ENCODE measurements around the gene SMAP2. TPM values are rescaled to one million over a fixed set of nuclear protein-coding genes. Genes with fewer than 3 reads are reported as not detected.

Gene SMAP2
- total and polyA plus RNA-seq, 2 donors (not counting 3 experiments of a cell fraction or from before 2014, with no cell fraction given) = 8.0 to 11.1 TPM

DNA sequence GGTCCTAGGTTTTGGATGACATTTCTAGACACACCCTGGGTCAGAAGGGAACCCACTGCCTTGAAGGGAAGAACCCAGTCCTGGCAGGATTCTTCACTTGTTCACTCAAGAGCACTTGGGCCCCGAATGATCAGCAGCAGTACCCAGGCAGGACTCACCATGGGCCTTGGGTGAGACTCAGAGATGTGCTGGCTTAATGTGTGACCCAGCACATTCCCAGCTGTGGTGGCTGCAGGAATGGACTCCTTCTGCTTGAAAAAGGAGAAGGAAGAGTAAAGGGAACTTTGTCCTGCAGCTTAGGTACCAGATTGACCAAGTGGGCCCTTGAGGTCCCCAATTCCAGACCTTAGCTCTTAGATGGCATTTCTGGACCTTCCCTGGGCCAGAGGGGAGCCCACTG lies 12.3 kb upstream of the SMAP2 start:
- DNase-seq (ENCODE audit: low read depth, low spot score) = no peak
- intact Hi-C loops (cut with micrococcal nuclease) (no loop called here), dilution Hi-C loops (cut with MboI; ENCODE audit: extremely low pct_ligation_motif_present, low sequenced_read_pairs) (no loop called here)
- Histone ChIP-seq H3K9ac (replicated peaks; ENCODE audit: extremely low read depth, insufficient read depth, low read length) (no peak overlapping the region), H3K79me2 (ENCODE audit: control insufficient read depth, insufficient read depth, low read length) (no peaks in the 10 kb centered on the region), H3K36me3 (ENCODE audit: control insufficient read depth in 2 of 2, extremely low read depth in 1 of 2, insufficient read depth in 2 of 2, low read length in 2 of 2) (no peaks in the 10 kb centered on the region), H4K20me1 (replicated peaks; ENCODE audit: control insufficient read depth, extremely low read depth, insufficient read depth, low read length) (no peaks in the 10 kb centered on the region), H3K27me3 (ENCODE audit: control insufficient read depth in 2 of 2, insufficient read depth in 2 of 2, low read length in 2 of 2) (peaks cover 0 to 3% of the 10 kb centered on the region in 2 experiments), H3K27ac (ENCODE audit: insufficient read depth, low read depth, low read length) (no peak overlapping the region), H3K4me3 (replicated peaks in 1 of 3; ENCODE audit: insufficient read depth in 1 of 3, low read depth in 1 of 3, low read length in 3 of 3) (no peak overlapping the region), H3K4me2 (ENCODE audit: insufficient read depth, low read length) (no peak overlapping the region), H3K9me3 (replicated peaks; ENCODE audit: control insufficient read depth, insufficient read depth, low read length) (no peaks in the 10 kb centered on the region), H3K9me1 (replicated peaks; ENCODE audit: control insufficient read depth, extremely low read depth, insufficient read depth, low read length) (no peaks in the 10 kb centered on the region), H3K4me1 (ENCODE audit: control insufficient read depth, extremely low read depth, insufficient read depth, low read length) (peaks cover 4% of the 10 kb centered on the region), H2AFZ (ENCODE audit: low read depth, low read length) (no peak overlapping the region)
- TF ChIP-seq CTCF (IDR thresholded peaks at IDR 0.05; ENCODE audit: extremely low read depth in 1 of 2, insufficient read depth in 1 of 2, low read depth in 1 of 2, low read length in 2 of 2) = no peak
- no peak for TF ChIP-seq POLR2AphosphoS5 (IDR thresholded peaks at IDR 0.05; ENCODE audit: insufficient read depth, low read depth, low read length)
- no peak for TF ChIP-seq FOS (IDR thresholded peaks at IDR 0.05; ENCODE audit: borderline replicate concordance, insufficient read depth, low read length)
- no peak for TF ChIP-seq GATA2 (IDR thresholded peaks at IDR 0.05; ENCODE audit: insufficient read depth, insufficient read length, low read depth, low read length)
- no peak for TF ChIP-seq JUN (IDR thresholded peaks at IDR 0.05; ENCODE audit: borderline replicate concordance, insufficient read depth, insufficient read length, low read depth)
- TF ChIP-seq MYC (IDR thresholded peaks at IDR 0.05; ENCODE audit: low read depth, low read length) = no peak
- TF ChIP-seq, protein P1, sequence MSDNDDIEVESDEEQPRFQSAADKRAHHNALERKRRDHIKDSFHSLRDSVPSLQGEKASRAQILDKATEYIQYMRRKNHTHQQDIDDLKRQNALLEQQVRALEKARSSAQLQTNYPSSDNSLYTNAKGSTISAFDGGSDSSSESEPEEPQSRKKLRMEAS (IDR thresholded peaks at IDR 0.05; ENCODE audit: insufficient read depth, insufficient read length) = no peak
- BruUV-seq (replicated peaks) = no TSS peak
- POLR2A ChIA-PET = no interaction called here
- FAIRE-seq = no peak
- CTCF ChIA-PET = interaction anchor here (1.7 kb wide), 1 partner anchor 23 kb away, joined by 5 read pairs; no protein-coding TSS in a partner anchor
